Liver (tissue), 9 donors: Measurements from ENCODE around the gene ACAN. TPM values are rescaled to one million over a fixed set of nuclear protein-coding genes. Genes with fewer than 3 reads are reported as not detected.

Experiments used
- DNase-seq: peaks from one replicate; pipeline ENCODE4 v3.0.0-alpha.2; 2017; ENCODE audit warnings: low spot score
- H3K27ac ChIP-seq, 2 donors: one replicate each; pipeline ENCODE4 v1.7.0; 2013; ENCODE audit warnings: inconsistent platforms in 2 of 2, low read length in 2 of 2, control low read depth in 1 of 2, low read depth in 1 of 2, mild to moderate bottlenecking in 1 of 2
- H3K27me3 ChIP-seq, 4 donors: one replicate each; pipeline versions ENCODE4 v1.6.1 to v1.7.0; 2013; ENCODE audit warnings: low read length in 3 of 4, inconsistent platforms in 1 of 4, mild to moderate bottlenecking in 1 of 4, moderate library complexity in 1 of 4; ENCODE audit not compliant: control insufficient read depth in 4 of 4, insufficient read depth in 4 of 4
- H3K36me3 ChIP-seq, 4 donors: one replicate each; pipeline versions ENCODE4 v1.6.1 to v1.7.0; 2013; ENCODE audit warnings: low read length in 3 of 4, mild to moderate bottlenecking in 3 of 4, low read depth in 1 of 4, moderate library complexity in 1 of 4; ENCODE audit not compliant: control insufficient read depth in 4 of 4, insufficient read depth in 3 of 4
- H3K4me1 ChIP-seq, 4 donors: one replicate each; pipeline versions ENCODE4 v1.6.1 to v1.7.0; 2013; ENCODE audit warnings: low read length in 3 of 4, mild to moderate bottlenecking in 3 of 4, moderate library complexity in 1 of 4; ENCODE audit not compliant: control insufficient read depth in 4 of 4, insufficient read depth in 4 of 4
- H3K4me3 ChIP-seq, 3 donors: one replicate each; pipeline versions ENCODE4 v1.6.1 to v1.7.0; 2013; ENCODE audit warnings: low read length in 3 of 3, control low read depth in 1 of 3, low read depth in 1 of 3, mild to moderate bottlenecking in 1 of 3
- H3K9ac ChIP-seq, 2 donors: one replicate each; pipeline ENCODE4 v1.7.0; 2013; ENCODE audit warnings: low read length in 2 of 2, mild to moderate bottlenecking in 2 of 2, moderate library complexity in 2 of 2, control low read depth in 1 of 2, low read depth in 1 of 2
- H3K9me3 ChIP-seq, 4 donors: one replicate each; pipeline versions ENCODE4 v1.6.1 to v1.7.0; 2013; ENCODE audit warnings: low read length in 3 of 4; ENCODE audit not compliant: control insufficient read depth in 4 of 4
- EGR1 ChIP-seq, 2 donors: IDR thresholded peaks; 2 replicates each; pipeline ENCODE4 v1.6.1; 2016 to 2018; ENCODE audit warnings: antibody characterized with exemption in 2 of 2, low read depth in 2 of 2
- FOXA2 ChIP-seq: IDR thresholded peaks from 2 replicates; pipeline ENCODE4 v1.6.1; 2016; ENCODE audit warnings: antibody characterized with exemption
- GABPA ChIP-seq, 2 donors: IDR thresholded peaks in 1 of 2; conservative IDR thresholded peaks in 1 of 2; 2 replicates each; pipeline ENCODE4 v1.6.1; 2016; ENCODE audit warnings: antibody characterized with exemption in 2 of 2, mild to moderate bottlenecking in 1 of 2, moderate library complexity in 1 of 2
- HNF4G ChIP-seq: IDR thresholded peaks from 2 replicates; pipeline ENCODE4 v1.6.1; 2016; ENCODE audit warnings: antibody characterized with exemption
- JUND ChIP-seq, 2 donors: IDR thresholded peaks; 2 replicates each; pipeline ENCODE4 v1.6.1; 2016; ENCODE audit warnings: antibody characterized with exemption in 2 of 2
- NR2F2 ChIP-seq: IDR thresholded peaks from 2 replicates; pipeline ENCODE4 v1.6.1; 2016; ENCODE audit warnings: antibody characterized with exemption
- RAD21 ChIP-seq, 2 donors: IDR thresholded peaks; 2 replicates each; pipeline ENCODE4 v1.6.1; 2016; ENCODE audit warnings: antibody characterized with exemption in 2 of 2, mild to moderate bottlenecking in 2 of 2
- RXRA ChIP-seq, 2 donors: IDR thresholded peaks; 2 replicates each; pipeline ENCODE4 v1.6.1; 2017 to 2018; ENCODE audit warnings: antibody characterized with exemption in 2 of 2, mild to moderate bottlenecking in 1 of 2
- YY1 ChIP-seq: IDR thresholded peaks from 2 replicates; pipeline ENCODE4 v1.6.1; 2016; ENCODE audit warnings: antibody characterized with exemption, mild to moderate bottlenecking
- WGBS: extraction: QIAGEN DNeasy Blood & Tissue Kit; methylation state at CpG from one replicate; pipeline ENCODE4 v1.1.7; 2013; 5-methylcytosine and 5-hydroxymethylcytosine counted together
- polyA plus RNA-seq, 2 donors: library from polyadenylated mRNA; stranded (reverse) in 1 of 2; unstranded in 1 of 2; fragments of 200-250 nt in 1 of 2; fragments of >200 nt in 1 of 2; fragmentation: Nextera tagmentation in 1 of 2; extraction: Ambion mirVana in 1 of 2; gene quantifications; one replicate each; pipeline versions ENCODE4 v1.2.1 to v1.2.3, GENCODE V29; 2013 to 2015
- total RNA-seq, 2 donors: library from RNA; depleted of rRNA; stranded (reverse); fragments of >200 nt; gene quantifications; one replicate each; pipeline ENCODE4 v1.2.3, GENCODE V29; 2014
- TF ChIP-seq, protein P1 (sequence below): IDR thresholded peaks from 2 replicates; pipeline ENCODE4 v1.6.1; 2016; ENCODE audit warnings: antibody characterized with exemption, mild to moderate bottlenecking
- TF ChIP-seq, protein P2 (sequence below): IDR thresholded peaks from 2 replicates; pipeline ENCODE4 v1.6.1; 2016; ENCODE audit warnings: antibody characterized with exemption
- TF ChIP-seq, protein P3 (sequence below): IDR thresholded peaks from 2 replicates; pipeline ENCODE4 v1.6.1; 2016; ENCODE audit warnings: antibody characterized with exemption
- TF ChIP-seq, protein P4 (sequence below): IDR thresholded peaks from 2 replicates; pipeline ENCODE4 v1.6.1; 2016; ENCODE audit warnings: antibody characterized with exemption
- donor health status: healthy.
- donor health status: healthy.
- donor health status: healthy.
- donor health status: healthy.
- donor health status: healthy.

The ACAN gene
- total and polyA plus RNA-seq, 4 donors = under 0.01 to 0.05 (median under 0.01) TPM; not detected in 1

DNA sequence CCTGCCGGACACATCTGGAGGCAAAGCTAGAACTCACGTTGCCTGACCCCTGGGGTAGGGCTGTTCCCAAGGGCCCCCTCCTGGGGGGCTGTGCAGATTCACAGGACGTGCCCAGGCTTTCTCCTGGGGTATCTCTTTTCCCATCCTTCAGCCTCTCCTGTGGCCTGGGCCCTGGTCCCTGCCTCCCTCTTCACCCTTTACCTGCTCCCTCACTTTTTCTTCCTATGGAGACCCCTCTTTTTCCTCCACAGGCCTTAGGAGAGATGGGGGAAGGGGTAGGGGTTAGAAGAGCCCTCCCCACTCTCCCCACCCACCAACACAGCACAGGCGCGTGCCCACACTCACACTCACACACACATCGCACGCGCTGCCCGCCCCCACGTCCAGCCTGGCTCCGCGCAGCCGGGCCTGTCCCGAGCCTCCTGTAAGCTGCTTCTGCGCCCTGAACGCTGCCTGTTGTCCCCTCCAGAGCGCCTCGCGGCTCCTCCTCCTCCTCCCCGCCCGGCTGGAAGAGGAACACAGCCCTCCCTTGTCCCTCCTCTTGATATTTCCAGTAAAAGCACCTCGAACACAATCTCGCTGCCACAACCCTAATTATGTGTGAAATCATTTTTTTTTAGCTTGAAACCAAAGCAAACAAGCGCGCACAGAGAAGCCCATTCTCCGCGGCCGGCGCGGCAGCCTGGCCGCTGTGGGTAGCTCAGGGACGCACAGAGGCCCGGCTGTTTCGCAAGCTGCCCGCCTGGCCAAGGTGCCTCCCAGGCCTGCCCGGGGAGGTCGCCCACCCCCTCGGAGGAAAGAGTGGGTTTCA is 33.9 kb upstream of the ACAN start:
- Histone ChIP-seq H3K27me3 (peaks cover 0 to 11% (median 2%) of the 10 kb centered on the region in 4 donors), H3K9ac (no peak overlapping the region), H3K4me1 (no peaks in the 10 kb centered on the region), H3K9me3 (peaks cover 0 to 10% (median 3%) of the 10 kb centered on the region in 4 donors), H3K4me3 (no peak overlapping the region), H3K36me3 (no peaks in the 10 kb centered on the region), H3K27ac (no peak overlapping the region)
- DNase-seq = no peak
- TF ChIP-seq, protein P1, sequence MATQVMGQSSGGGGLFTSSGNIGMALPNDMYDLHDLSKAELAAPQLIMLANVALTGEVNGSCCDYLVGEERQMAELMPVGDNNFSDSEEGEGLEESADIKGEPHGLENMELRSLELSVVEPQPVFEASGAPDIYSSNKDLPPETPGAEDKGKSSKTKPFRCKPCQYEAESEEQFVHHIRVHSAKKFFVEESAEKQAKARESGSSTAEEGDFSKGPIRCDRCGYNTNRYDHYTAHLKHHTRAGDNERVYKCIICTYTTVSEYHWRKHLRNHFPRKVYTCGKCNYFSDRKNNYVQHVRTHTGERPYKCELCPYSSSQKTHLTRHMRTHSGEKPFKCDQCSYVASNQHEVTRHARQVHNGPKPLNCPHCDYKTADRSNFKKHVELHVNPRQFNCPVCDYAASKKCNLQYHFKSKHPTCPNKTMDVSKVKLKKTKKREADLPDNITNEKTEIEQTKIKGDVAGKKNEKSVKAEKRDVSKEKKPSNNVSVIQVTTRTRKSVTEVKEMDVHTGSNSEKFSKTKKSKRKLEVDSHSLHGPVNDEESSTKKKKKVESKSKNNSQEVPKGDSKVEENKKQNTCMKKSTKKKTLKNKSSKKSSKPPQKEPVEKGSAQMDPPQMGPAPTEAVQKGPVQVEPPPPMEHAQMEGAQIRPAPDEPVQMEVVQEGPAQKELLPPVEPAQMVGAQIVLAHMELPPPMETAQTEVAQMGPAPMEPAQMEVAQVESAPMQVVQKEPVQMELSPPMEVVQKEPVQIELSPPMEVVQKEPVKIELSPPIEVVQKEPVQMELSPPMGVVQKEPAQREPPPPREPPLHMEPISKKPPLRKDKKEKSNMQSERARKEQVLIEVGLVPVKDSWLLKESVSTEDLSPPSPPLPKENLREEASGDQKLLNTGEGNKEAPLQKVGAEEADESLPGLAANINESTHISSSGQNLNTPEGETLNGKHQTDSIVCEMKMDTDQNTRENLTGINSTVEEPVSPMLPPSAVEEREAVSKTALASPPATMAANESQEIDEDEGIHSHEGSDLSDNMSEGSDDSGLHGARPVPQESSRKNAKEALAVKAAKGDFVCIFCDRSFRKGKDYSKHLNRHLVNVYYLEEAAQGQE = no peak
- 11% methylated on average over 38 of the region's 38 CpGs for WGBS

DNA sequence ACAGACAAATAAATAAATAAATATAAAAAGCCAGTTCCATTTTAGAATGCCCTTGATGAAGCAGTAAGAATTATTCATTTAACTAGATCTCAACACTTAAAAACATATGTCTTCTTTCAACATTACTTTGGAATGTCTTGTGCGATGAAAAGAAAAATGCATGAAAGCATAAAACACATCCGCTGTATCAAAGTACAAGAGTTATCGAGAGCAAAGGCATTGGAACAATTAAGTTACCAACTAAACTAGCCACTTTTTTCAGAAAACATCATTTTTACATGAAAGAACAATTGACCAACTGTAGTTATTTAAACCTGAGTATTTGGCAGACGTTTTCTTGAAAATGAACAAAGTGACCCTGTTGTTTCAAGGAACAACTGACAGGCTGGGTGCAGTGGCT is 27.5 kb upstream of the ACAN start:
- DNase-seq = no peak
- H3K4me3 ChIP-seq = no peak overlapping the region
- no peak overlapping the region for H3K9ac ChIP-seq
- 87% methylated on average over 4 of the region's 4 CpGs for WGBS
- H3K9me3 ChIP-seq = peaks cover 0 to 8% (median 3%) of the 10 kb centered on the region in 4 donors
- H3K27me3 ChIP-seq = no peaks in the 10 kb centered on the region
- TF ChIP-seq YY1 = no peak
- TF ChIP-seq RAD21 (IDR thresholded peaks at IDR 0.05) = no peak
- TF ChIP-seq, protein P2, sequence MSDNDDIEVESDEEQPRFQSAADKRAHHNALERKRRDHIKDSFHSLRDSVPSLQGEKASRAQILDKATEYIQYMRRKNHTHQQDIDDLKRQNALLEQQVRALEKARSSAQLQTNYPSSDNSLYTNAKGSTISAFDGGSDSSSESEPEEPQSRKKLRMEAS = no peak
- TF ChIP-seq FOXA2 = no peak
- no peak for TF ChIP-seq GABPA (IDR thresholded peaks at IDR 0.05 in 1 of 2, conservative IDR thresholded peaks at IDR 0.05 in 1 of 2)
- TF ChIP-seq NR2F2 = no peak
- TF ChIP-seq JUND (IDR thresholded peaks at IDR 0.05) = no peak
- TF ChIP-seq EGR1 (IDR thresholded peaks at IDR 0.05; ENCODE audit: low read depth in 2 of 2) = no peak
- TF ChIP-seq RXRA (IDR thresholded peaks at IDR 0.05) = no peak
- TF ChIP-seq, protein P3, sequence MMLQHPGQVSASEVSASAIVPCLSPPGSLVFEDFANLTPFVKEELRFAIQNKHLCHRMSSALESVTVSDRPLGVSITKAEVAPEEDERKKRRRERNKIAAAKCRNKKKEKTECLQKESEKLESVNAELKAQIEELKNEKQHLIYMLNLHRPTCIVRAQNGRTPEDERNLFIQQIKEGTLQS = no peak
- TF ChIP-seq HNF4G = no peak
- TF ChIP-seq, protein P4, sequence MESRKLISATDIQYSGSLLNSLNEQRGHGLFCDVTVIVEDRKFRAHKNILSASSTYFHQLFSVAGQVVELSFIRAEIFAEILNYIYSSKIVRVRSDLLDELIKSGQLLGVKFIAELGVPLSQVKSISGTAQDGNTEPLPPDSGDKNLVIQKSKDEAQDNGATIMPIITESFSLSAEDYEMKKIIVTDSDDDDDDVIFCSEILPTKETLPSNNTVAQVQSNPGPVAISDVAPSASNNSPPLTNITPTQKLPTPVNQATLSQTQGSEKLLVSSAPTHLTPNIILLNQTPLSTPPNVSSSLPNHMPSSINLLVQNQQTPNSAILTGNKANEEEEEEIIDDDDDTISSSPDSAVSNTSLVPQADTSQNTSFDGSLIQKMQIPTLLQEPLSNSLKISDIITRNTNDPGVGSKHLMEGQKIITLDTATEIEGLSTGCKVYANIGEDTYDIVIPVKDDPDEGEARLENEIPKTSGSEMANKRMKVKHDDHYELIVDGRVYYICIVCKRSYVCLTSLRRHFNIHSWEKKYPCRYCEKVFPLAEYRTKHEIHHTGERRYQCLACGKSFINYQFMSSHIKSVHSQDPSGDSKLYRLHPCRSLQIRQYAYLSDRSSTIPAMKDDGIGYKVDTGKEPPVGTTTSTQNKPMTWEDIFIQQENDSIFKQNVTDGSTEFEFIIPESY = no peak
- H3K4me1 ChIP-seq = no peaks in the 10 kb centered on the region
- no peaks in the 10 kb centered on the region for H3K36me3 ChIP-seq
- H3K27ac ChIP-seq = no peak overlapping the region
